SK-N-MC (cell line): Measurements from ENCODE around the gene METTL22.

Experiments used
- DNase-seq: peaks from one replicate; pipeline ENCODE4 v3.0.0-alpha.2; 2011; ENCODE audit warnings: low read depth, low spot score
- H3K27ac ChIP-seq: fragments of 200-600 bp; sonication (generic); 2 replicates; pipeline ENCODE4 v1.5.1; 2016; ENCODE audit warnings: mixed run types
- H3K36me3 ChIP-seq: fragments of 200-600 bp; sonication (generic); 2 replicates; pipeline ENCODE4 v1.6.1; 2017; ENCODE audit warnings: antibody characterized with exemption, low read length, mixed read lengths; ENCODE audit not compliant: insufficient read depth
- H3K4me3 ChIP-seq: fragments of 200-600 bp; sonication (generic); 2 replicates; pipeline ENCODE4 v1.5.1; 2016
- H3K9ac ChIP-seq: fragments of 200-600 bp; sonication (generic); 2 replicates; pipeline ENCODE4 v1.8.0; 2017; ENCODE audit warnings: mixed run types, mixed read lengths; ENCODE audit not compliant: insufficient read length
- H3K9me3 ChIP-seq: fragments of 200-600 bp; sonication (generic); 2 replicates; pipeline ENCODE4 v1.6.1; 2017; ENCODE audit warnings: low read depth, mild to moderate bottlenecking, antibody characterized with exemption, low read length, moderate library complexity, mixed read lengths
- EZH2 ChIP-seq: fragments of 200-600 bp; sonication (generic); IDR thresholded peaks from one replicate; pipeline ENCODE4 v1.6.1; 2017; ENCODE audit warnings: antibody characterized with exemption
- FOXP2 ChIP-seq: optimal IDR thresholded peaks from 2 replicates; pipeline ENCODE3; 2011; ENCODE audit warnings: mild to moderate bottlenecking, moderate library complexity; ENCODE audit not compliant: insufficient read depth; ENCODE audit errors: extremely low read length, control extremely low read depth
- POLR2AphosphoS5 ChIP-seq: IDR thresholded peaks from 2 replicates; pipeline ENCODE4 v1.6.1; 2012; ENCODE audit warnings: mild to moderate bottlenecking, low read depth, low read length, borderline replicate concordance

Gene METTL22, protein sequence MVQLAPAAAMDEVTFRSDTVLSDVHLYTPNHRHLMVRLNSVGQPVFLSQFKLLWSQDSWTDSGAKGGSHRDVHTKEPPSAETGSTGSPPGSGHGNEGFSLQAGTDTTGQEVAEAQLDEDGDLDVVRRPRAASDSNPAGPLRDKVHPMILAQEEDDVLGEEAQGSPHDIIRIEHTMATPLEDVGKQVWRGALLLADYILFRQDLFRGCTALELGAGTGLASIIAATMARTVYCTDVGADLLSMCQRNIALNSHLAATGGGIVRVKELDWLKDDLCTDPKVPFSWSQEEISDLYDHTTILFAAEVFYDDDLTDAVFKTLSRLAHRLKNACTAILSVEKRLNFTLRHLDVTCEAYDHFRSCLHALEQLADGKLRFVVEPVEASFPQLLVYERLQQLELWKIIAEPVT

DNA sequence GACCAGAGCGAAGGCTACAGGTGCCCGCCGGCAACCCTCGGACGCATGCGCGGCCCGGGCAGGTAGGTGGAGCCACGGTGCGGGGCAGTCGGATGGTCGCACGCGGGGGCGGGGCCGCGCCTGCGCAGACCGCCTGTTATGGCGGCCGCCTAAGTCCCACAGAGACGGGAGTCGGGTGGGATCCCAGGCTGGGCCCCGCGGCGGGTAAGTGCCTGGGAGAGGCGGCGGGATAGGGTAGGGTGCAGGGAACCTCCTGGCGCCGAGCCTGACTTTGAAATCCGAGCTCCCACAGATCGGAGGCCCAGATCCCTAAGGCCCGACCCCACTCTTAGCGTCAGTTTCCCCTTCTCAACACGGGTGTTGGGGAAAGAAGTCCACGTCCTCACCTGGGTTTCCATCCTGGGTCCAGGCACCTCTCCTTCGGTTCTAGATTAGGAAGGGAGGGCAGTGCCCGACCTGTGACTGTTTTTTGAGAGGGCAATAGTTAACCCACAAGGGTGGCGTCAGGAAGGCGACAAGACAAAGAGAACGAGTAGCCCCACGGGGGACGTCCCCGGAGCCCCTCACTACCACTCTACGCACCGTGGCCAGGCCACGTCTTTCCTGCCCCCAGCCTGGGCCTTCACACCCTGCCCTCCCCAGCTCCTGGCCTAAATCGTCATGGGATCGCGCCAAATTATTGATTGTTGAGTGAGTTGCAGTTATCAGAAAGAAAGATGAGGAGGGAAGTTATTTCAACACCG lies at the start of gene METTL22:
Gene METTL22 (plus strand): TSS at position 127 of the 743 bp plus-strand sequence. CDS start 3,968 bp downstream, outside the sequence.
- Histone ChIP-seq H3K27ac (peak within 1 kb of the TSS; percentile 85; the same call in 1 of the 2 replicates), H3K9me3 (no peaks in the 10 kb centered on the region), H3K36me3 (peaks cover 19% of the 10 kb centered on the region), H3K9ac (peak within 1 kb of the TSS; percentile 100), H3K4me3 (peak within 1 kb of the TSS; percentile 100)
- no peak for TF ChIP-seq FOXP2
- peak; percentile 94 for TF ChIP-seq POLR2AphosphoS5
- DNase-seq, result no peak

DNA sequence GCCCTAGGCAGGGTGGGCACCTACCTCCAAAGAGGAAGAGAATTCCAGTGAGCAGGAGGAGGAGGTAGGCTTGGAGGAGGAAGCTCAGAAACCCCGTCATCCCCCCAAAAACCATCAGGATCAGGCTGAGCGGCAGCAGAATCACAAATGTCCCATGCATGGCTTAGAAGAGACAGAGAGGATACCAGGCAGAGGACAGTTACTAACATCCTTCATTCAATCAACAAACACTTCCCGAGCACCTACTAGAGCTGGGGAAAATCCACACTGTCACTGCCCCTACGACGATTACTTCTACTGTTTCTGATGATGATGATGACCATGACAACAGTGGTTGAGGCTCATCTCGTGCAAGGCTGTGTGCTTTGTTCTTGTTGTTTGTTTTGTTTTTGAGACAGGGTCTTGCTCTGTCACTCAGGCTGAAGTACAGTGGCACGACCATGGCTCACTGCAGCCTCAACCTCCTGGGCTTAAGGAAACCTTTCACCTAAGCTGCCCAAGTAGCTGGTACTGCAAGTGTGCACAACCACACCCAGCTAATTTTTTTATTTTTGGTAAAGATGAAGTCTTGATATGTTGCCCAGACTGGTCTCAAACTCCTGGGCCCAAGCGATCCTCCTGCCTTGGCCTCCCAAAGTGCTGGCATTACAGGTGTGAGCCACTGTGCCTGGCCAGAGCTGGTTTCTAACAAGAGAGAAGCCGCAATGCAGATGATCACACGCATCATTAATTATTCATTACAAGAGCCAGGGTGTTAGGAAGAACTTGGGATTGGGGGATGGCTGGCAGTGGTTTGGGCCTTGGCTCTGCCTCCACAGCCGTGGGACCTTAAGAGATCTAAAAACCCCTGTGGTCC lies 49.2 kb upstream of the METTL22 start:
- peak; percentile 20 for DNase-seq
- Histone ChIP-seq H3K9ac (no peak overlapping the region), H3K27ac (no peak overlapping the region)

DNA sequence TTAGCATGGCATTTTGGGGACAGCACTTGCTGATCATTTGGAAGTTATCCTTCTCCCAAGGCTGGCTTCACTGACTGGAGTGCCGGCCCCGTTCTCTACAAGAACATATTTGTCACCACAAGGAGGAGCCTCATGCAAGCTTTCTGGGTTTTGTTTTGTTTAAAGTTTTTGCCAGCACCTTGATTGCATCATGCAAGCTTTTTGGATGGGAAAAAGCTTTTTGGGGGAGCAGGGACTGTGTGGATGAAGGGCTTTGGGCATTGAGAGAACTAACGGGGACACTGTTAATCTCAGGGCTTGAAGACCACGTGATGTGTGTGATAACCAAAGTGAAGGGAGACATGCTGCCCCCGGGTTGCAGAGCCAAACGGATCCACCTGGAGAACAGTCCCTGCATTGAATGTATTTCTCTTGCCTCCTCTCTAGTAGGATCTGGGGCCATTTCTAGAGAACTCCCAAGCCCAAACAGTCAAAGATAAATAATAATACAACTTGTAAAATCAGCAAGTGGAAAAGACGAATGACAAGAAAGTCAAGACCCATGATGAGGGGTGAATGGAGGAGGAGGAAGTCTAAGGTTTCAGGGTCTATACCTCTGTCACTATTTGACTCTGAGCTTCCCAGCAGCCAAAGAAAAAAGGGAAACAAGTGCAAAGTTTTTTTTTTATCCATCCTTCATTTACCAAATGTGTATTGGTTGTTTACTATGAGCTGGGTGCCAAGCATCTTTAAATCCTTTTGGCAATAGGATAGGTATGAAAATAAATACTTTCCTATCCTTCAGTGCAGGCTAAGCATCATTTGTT lies 48.4 kb upstream of the METTL22 start:
- no peaks in the 10 kb centered on the region for H3K36me3 ChIP-seq
- no peak overlapping the region for H3K4me3 ChIP-seq
- no peaks in the 10 kb centered on the region for H3K9me3 ChIP-seq
- no peak overlapping the region for H3K9ac ChIP-seq
- no peak overlapping the region for H3K27ac ChIP-seq
- TF ChIP-seq EZH2, result no peak
- TF ChIP-seq FOXP2, result no peak
- TF ChIP-seq POLR2AphosphoS5, result no peak
- peak; percentile 56 for DNase-seq

More for the DNA sequence above, 49.2 kb upstream of the METTL22 start:
- no peak overlapping the region for H3K4me3 ChIP-seq
- no peak for TF ChIP-seq FOXP2
- TF ChIP-seq POLR2AphosphoS5, result no peak
- TF ChIP-seq EZH2, result no peak
- no peaks in the 10 kb centered on the region for H3K36me3 ChIP-seq
- H3K9me3 ChIP-seq, result no peaks in the 10 kb centered on the region

DNA sequence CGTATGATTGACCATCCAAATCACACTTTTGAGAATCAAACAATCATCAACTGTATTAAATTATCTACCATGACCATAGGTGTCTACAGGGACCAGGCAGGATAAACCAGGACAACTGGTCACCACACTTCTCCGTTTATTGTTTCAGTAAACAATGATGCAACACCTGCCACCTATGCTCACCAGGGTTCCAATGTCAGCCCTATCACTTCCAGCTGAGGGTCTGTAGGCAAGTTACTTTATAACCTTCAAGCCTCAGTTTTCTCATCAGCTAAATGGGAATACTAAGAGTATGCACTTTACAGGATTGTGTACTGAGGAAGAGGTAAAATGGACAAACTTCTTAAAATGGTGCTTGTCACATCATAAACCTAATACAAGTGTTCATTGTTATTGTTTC lies 46.1 kb upstream of the METTL22 start:
- H3K9me3 ChIP-seq, result no peaks in the 10 kb centered on the region
- H3K36me3 ChIP-seq, result no peaks in the 10 kb centered on the region
- no peak overlapping the region for H3K9ac ChIP-seq
- no peak for TF ChIP-seq EZH2
- no peak for TF ChIP-seq POLR2AphosphoS5
- TF ChIP-seq FOXP2, result no peak
- H3K4me3 ChIP-seq, result peak overlapping the region; percentile 53; the same call in 1 of the 2 replicates
- DNase-seq, result no peak
- H3K27ac ChIP-seq, result peak overlapping the region; percentile 94

DNA sequence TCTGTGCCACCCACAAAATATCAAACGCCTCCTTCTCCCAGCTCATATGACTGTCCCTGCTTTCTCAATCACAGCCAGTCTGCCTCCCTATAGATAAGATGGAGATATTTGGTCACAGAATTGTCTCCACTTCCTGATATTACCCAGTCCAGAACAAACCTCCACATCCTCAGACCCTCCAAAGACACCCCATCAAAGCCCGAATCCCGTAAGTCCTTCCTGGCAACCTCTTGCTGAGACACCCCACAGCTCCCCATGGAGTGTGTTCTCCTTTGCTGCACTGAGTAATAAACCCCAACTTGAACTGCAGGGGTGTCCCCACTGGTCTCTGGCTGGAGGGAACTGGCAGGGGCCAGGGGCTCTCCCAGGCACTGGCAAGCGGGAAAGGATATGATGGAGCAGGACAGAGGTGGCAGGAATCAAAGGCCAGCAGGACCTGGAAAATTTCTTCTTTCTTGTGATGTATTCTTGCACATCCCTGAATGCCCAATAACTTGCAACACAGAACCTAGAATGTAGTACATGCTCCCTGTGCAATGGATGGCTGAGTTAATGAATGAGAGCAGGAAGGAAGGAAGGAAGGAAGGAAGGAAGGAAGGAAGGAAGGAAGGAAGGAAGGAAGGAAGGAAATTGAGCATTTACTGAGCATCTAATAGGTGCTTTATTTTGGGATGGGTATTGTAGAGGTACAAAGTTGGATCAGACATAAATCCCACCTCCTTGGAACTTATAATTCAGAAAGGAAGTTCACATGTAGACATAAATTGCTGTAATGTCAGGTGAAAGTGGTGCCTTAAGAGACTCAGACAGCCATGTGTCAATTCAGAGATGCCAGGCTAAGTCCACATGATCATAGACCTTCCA lies 45.1 kb upstream of the METTL22 start:
- DNase-seq, result peak; percentile 78
- H3K36me3 ChIP-seq, result no peaks in the 10 kb centered on the region
- no peak overlapping the region for H3K9ac ChIP-seq
- TF ChIP-seq POLR2AphosphoS5 (peak; percentile 63; the same call in 1 of the 2 replicates), FOXP2 (no peak)
- peak overlapping the region; percentile 53 for H3K4me3 ChIP-seq
- peak overlapping the region; percentile 94 for H3K27ac ChIP-seq
- H3K9me3 ChIP-seq, result no peaks in the 10 kb centered on the region

DNA sequence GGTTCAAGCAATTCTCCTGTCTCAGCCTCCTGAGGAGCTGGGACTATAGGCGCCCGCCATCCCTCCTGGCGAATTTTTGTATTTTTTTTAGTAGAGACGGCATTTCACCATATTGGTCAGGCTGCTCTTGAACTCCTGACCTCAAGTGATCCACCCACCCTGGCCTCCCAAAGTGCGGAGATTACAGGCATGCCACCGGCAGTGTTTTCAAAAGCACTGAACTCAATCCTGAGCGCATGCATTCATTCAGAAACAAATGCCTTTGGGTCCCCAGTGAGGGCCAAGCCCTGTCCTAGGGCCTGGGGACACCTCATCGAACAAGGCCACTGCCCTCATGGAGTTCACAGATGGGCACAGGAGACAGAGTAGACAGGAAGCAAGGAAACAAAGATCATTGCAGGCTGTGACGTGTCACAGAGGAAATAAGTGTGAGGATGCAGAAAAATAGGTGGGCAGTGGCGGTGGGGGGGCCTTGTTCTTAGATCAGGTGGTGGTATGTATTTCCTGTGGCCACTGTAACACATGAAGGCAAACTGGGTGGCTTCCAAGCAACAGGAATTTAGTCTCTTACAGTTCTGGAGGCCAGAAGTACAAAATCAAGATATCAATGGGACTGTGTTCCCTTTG lies 43.7 kb upstream of the METTL22 start:
- no peak overlapping the region for H3K9ac ChIP-seq
- H3K36me3 ChIP-seq, result no peaks in the 10 kb centered on the region
- H3K27ac ChIP-seq, result peak overlapping the region; percentile 94; the same call in 1 of the 2 replicates
- DNase-seq, result no peak
- no peaks in the 10 kb centered on the region for H3K9me3 ChIP-seq
- TF ChIP-seq EZH2 (no peak), POLR2AphosphoS5 (no peak), FOXP2 (no peak)
- H3K4me3 ChIP-seq, result peak overlapping the region; percentile 35
